H1 (cell line): ENCODE data around the gene NT5C1B. TPM values are rescaled to one million over a fixed set of nuclear protein-coding genes. Genes with fewer than 3 reads are reported as not detected.

Experiments
- BCL11A ChIP-seq, 2 experiments: IDR thresholded peaks; one replicate each; pipeline ENCODE4 v1.6.1; 2011; ENCODE audit warnings: low read depth in 2 of 2, low read length in 2 of 2, mild to moderate bottlenecking in 2 of 2
- PHF8 ChIP-seq: fragments of 200-600 bp; sonication (generic); conservative IDR thresholded peaks from 2 replicates; pipeline ENCODE4 v1.7.1; 2012; ENCODE audit warnings: low read depth, mild to moderate bottlenecking, inconsistent platforms, low read length, moderate library complexity
- POLR2A ChIP-seq, 2 experiments: IDR thresholded peaks; 1 replicate in 1 of 2; 2 replicates in 1 of 2; pipeline ENCODE4 v1.6.1; 2011; ENCODE audit warnings: low read depth in 2 of 2, low read length in 2 of 2, mild to moderate bottlenecking in 2 of 2; ENCODE audit errors: control extremely low read depth in 1 of 2
- RBBP5 ChIP-seq: IDR thresholded peaks from 2 replicates; pipeline ENCODE4 v1.7.1; 2012; ENCODE audit warnings: low read depth, mild to moderate bottlenecking, inconsistent platforms, low read length, moderate library complexity, borderline replicate concordance
- polyA plus RNA-seq, 7 experiments: library from polyadenylated mRNA; depleted of rRNA in 3 of 7; stranded (reverse) in 5 of 7; unstranded in 2 of 7; fragments of >200 nt in 5 of 7; fragments of 200-250 nt in 2 of 7; gene quantifications; 1 replicate in 5 of 7; 2 replicates in 1 of 7; 4 replicates in 1 of 7; pipeline versions ENCODE4 v1.2.1 to v1.2.3, GENCODE V29; 2011 to 2013; ENCODE audit warnings: missing spikeins in 2 of 7, mixed read lengths in 2 of 7
- total RNA-seq: library from RNA; stranded (reverse); fragmentation: NEBNext Ultra II Directional; extraction: Animal tissue kit (Norgen Biotek cat#: 25700); gene quantifications from 2 replicates; pipeline ENCODE4 v1.2.1, GENCODE V29; 2021

The NT5C1B gene
- total and polyA plus RNA-seq, 2 of the 8 experiments (the other 6 are each of a cell fraction or from before 2014, with no cell fraction given): not detected

DNA sequence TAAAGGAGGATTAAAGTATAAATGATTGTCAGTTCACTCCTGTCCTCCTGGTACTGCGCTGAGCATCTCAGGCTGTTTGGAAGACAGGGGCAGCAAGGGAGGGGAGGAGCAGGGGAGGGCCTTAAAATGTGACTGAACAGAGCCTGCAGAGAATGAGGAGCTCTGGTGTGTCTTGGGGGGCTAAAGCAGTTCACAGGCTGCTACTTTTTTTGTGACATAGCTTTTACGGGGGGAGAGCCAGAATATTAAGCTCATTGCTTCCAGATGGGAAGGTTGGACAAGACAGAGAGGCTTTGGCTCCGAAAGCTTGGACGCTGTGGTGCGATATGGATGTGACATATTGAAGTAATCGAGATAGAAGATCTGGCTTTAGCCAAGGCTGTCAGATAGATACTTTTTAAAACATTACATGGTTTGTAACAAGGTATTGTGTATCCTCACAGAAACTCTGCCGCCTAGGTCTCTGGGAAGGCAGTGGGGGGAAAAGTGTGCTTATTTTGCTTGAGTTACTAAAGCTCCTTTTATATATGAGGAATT, 69.4 kb downstream of the NT5C1B start (continued):
- no peak for TF ChIP-seq RBBP5
- no peak for TF ChIP-seq BCL11A (IDR thresholded peaks at IDR 0.05; ENCODE audit: low read depth in 2 of 2, low read length in 2 of 2)
- no peak for TF ChIP-seq PHF8
- no peak for TF ChIP-seq POLR2A (IDR thresholded peaks at IDR 0.05; ENCODE audit: control extremely low read depth in 1 of 2, low read depth in 2 of 2, low read length in 2 of 2)
